Stimulated activated CD8-positive, alpha-beta memory T cell treated with anti-CD3 and anti-CD28 coated beads, Interleukin-12 subunit alpha, Interleukin-12 subunit beta, amount 100 ng/mL, for 24 hours (primary cell): ENCODE measurements around the gene SPINT2.
"Not testable (repeated sequence)": the region's sequence is repeated elsewhere in the genome, so short reads cannot be mapped to it uniquely, and the experiment has no call there.

ENCODE experiments used
- DNase-seq: peaks from one replicate; pipeline ENCODE4 v3.0.0-alpha.2; 2020; ENCODE audit errors: extremely low read depth

Gene SPINT2

DNA sequence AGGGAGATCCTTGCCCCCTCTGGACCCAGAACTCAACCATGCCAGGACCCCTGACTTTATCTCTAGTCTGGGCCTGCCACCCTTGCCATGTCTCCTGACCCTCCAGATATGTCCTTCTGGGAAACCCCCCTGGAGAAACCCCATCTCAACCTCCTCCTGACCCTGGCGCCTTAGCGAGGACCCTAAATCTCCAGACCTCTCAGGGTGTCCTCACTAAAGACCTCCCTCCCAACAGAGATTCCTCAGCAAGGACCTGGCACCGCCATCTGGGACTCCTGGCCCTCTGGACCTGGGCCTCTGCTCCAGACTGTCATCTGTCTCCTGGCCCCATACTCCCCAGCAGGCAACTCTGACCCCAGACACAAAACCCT is 56.6 kb downstream of the SPINT2 start:
- no peak for DNase-seq

DNA sequence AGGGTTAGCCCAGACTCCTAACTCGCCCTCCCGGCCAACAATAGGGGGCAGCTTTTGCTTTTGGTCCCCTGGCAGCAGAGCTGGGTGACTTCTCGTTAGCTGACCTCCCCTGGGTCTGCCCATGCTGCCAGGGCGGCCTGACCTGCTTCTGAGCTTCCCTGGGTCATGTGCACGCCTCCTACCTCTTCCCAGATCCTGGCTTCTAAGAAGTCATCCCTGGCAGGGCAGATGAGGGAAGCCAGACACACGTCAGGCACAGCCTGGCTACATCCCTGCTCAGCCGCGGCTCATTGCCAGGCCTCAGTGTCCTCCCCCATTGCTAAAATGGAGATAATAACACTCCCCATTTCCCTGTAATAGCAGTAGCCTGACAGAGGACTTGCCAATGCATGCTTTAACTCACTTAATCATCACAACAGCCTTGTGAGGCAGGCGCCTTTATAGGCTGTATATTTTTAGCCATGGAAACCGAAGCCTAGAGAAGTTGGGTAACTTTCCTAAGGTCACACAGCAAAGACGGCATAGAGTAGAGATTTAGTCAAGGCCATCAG is 57.3 kb downstream of the SPINT2 start:
- no peak for DNase-seq

DNA sequence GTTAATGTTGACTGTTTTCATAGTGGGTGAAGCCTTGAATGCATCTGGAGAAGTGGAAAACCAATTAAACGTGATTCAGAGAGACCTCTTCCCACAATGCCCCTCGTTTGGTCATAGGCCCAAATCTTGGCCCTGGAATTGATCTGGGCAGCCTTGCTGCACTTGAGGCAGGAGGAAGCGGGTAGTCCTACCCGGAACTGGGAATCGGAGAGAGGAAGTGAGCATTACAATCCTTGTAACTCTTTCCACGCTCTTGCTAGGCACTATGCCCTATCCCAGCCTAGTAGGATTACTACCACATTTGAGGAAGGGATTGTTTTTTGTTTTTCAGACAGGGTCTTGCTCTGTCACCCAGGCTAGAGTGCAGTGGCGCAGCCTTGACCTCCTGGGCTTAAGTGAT is 58.9 kb downstream of the SPINT2 start:
- DNase-seq = no peak

DNA sequence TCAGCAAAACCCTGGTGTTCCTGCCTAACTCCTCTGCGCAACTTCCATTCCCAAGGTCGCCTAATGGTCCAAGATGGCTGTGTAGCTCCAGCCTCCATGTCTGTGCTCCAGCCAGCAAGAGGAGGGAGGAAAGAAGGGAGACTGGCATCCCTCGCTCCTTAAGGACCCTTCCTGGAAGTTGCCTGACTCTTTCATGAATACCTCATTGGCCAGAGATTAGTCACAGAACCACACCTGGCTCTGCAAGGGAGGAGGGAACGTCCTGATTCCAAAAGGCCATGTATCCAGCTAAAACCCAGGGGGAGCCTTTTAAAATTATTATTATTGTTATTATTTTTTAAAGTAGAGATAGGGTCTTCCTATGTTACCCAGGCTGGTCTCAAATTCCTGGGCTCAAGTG is 60.1 kb downstream of the SPINT2 start:
- no peak for DNase-seq

DNA sequence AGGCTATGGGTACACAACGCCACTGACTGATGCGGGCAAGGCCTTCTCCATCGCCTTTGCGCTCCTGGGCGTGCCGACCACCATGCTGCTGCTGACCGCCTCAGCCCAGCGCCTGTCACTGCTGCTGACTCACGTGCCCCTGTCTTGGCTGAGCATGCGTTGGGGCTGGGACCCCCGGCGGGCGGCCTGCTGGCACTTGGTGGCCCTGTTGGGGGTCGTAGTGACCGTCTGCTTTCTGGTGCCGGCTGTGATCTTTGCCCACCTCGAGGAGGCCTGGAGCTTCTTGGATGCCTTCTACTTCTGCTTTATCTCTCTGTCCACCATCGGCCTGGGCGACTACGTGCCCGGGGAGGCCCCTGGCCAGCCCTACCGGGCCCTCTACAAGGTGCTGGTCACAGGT is 62.2 kb downstream of the SPINT2 start:
- DNase-seq = no peak

DNA sequence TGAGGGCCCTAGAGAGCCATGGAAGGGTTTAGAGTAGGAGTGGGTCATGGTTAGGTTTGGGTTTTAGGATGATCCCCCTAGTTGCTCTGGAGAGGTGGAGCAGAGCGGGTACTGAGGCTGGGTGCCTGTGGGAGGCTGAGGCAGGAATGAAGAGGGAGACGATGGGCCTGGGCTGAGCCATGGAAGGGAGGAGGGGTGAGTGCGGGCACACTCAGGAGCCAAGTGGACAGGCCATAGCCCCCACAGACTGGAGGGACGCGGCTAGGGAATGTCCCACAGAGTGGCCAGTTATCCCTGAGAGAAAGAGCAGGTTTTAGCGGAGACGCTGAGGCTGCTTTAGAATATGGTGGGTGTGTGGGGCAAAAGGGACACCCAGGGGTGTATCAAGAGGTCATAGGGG is 65.3 kb downstream of the SPINT2 start:
- DNase-seq = no peak

DNA sequence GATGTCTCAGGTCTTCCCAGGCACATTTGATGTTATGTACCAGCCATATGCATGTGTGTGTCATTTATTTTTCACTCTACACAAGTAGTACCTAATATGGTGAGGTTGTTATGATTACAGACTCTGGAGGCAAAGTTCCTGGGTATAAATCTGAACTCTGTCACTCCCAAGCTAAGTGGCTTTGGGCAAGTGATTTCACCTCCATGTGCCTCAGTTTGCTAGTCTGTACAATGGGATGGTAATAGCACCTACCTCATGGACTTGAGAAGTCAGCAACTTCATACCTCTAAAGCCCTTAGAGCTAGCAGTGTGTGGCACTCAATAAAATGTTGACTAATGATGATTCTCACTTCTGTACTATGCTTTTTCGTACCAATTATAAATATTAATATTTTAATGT is 67.4 kb downstream of the SPINT2 start:
- DNase-seq = no peak

DNA sequence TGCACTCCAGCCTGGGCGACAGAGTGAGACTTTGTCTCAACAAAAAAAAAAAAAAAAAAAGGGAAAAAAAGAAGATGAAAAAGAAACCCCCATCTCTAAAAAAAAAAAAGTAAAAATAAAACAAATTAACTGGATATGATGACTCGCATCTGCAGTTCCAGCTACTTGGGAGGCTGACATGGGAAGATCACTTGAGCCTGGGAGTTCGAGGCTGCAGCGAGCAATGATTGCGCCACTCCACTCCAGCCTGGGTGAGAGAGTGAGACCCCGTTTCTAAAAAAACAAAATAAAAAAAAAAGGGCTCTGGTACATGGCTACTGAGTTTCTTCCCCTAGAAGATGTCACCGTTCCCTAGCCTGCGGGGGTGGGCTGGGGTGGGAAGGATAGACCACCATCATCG is 68.9 kb downstream of the SPINT2 start:
- DNase-seq = no peak

DNA sequence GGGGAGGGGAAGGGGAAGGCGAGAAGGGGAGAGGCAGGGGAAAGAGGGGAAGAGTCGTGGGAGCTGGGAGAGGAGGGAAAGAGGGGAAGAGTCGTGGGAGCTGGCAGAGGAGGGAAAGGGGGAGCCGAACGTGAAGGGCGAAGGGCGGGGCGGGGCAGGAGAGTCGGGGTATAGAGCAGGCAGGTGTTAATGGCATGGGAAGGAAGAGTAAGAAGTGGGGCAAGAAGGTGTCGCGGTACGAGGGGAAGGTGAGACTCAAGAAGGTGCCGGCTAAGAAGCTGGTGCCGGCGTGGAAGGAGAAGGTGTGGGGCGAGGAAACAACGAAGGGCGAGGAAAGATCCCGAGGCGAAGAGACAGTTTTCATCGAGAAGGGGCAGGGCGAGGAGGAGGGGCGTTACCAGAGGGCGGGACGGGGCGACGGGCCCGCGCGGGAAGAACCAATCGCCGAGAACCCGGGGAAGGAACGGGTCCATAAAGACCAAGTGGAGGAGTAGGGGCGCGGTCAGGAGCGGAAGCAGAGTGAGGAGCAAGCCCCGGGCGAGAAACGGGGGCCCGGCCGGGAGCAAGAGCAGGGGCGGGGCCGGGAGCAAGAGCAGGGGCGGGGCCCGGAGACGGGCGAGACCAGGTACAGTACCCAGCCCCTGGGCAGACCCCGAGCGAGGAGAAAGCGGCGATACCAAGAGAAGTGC is 71.7 kb downstream of the SPINT2 start:
- peak; percentile 91 for DNase-seq

DNA sequence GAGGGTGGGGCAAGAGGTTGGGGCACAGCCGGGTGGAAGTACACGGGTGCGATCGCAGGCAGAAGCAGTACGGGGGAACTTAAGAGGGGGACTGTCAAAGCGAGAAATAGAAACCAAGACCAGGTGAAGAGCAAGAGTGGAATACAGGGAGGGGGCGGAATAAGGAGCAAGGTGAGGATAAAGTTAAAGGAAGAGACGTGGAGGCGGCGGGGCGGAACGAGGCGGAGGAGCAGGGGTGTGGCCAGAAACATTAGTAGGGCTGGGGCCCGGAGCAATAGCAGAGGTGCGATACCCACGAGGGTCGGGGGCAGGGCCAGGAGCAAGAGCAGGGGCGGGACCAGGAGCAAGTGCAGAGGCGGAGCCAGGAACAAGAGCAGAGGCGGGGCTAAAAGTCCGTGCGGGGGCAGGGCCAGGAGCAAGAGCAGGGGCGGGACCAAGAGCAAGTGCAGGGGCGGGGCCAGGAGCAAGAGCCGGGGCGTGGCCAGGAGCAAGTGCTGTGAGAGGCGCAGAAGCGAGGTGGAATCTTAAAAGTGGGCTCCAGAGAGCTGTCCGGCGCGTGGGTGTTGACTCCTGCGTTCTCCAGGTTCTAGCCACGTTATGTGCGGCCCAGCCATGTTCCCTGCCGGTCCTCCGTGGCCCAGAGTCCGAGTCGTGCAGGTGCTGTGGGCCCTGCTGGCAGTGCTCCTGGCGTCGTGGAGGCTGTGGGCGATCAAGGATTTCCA is 72.4 kb downstream of the SPINT2 start:
- peak; percentile 84 for DNase-seq

DNA sequence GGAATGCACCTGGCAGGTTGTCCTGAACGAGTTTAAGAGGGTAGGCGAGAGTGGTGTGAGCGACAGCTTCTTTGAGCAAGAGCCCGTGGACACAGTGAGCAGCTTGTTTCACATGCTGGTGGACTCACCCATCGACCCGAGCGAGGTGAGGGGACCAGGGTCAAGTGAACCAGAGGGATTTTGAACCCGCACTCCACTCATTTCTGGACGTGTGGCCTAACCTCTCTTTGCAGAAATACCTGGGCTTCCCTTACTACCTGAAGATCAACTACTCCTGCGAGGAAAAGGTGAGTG is 72.9 kb downstream of the SPINT2 start:
- DNase-seq = no peak

DNA sequence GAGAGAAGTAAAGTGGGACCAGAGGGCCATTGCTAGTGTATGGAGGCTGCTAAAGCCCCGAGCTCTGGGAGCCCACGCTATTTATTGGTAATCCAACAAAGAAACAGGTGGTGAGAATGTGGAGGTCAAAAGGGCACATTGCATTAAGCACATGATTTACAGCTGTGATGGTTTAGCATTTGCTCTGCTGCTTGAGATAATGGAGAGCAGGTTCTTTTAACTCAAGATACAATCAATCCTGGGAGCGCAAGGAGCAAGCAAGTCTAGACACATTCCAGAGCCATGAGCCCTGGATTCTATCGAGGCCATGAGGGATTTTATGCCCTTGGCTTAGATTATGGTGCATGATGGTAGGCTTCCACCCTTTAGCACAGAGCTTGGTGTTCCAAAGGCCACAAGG is 74.6 kb downstream of the SPINT2 start:
- DNase-seq = not testable (repeated sequence)

DNA sequence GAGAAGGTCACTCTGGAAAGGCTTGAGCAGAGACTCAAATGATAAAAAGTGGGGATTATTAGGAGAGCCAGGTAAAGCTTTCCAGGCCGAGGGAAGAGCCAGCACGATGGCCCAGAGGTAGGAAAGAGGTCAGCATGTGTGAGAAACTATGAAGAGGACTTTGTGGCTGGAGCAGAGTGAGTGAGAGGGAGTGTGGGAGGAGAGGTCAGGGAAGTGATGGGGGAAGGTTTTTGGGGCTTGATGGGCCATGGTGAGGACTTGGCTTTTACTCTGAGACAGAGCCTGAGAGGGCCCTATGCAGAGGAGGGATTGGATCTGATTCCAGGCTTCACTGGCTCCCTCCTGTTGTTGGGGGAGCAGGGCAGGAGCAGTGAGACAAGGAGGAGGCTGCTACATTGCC is 76.6 kb downstream of the SPINT2 start:
- no peak for DNase-seq
